ENCODE measurements around the gene PTPRN2. TPM values are rescaled to one million over a fixed set of nuclear protein-coding genes. Genes with fewer than 3 reads are reported as not detected.

The PTPRN2 gene
- total and polyA plus RNA-seq, 2 of the 8 experiments (the other 6 are each of a cell fraction or from before 2014, with no cell fraction given): 2.6 to 4.5 TPM

- FAIRE-seq (no peak), DNase-seq (ENCODE audit: low read depth in 1 of 2, low spot score in 2 of 2) (no peak)
- Histone ChIP-seq H3K18ac (ENCODE audit: extremely low read depth, low read length) (no peak overlapping the region), H2BK15ac (ENCODE audit: low read length) (no peak overlapping the region), H2BK12ac (ENCODE audit: low read depth, low read length) (no peak overlapping the region), H3K9ac (replicated peaks in 1 of 4; ENCODE audit: extremely low read depth in 1 of 4, low read depth in 3 of 4, low read length in 3 of 4) (no peak overlapping the region), H3K4ac (replicated peaks; ENCODE audit: insufficient read length, low read depth, low read length) (no peak overlapping the region), H4K91ac (replicated peaks; ENCODE audit: insufficient read length, low read length) (no peak overlapping the region), H2AK5ac (ENCODE audit: low read depth, low read length) (no peak overlapping the region), H3K4me1 (replicated peaks in 1 of 4; ENCODE audit: control insufficient read depth in 3 of 4, insufficient read depth in 4 of 4, low read length in 3 of 4) (no peaks in the 10 kb centered on the region), H2BK120ac (replicated peaks; ENCODE audit: low read depth, low read length) (no peak overlapping the region), H3K14ac (ENCODE audit: insufficient read length) (no peak overlapping the region), H3K23me2 (ENCODE audit: low read depth, low read length) (no peaks in the 10 kb centered on the region), H3K4me3 (ENCODE audit: extremely low read depth in 1 of 4, insufficient read depth in 2 of 4, low read depth in 3 of 4, low read length in 4 of 4) (no peak overlapping the region), H3K23ac (ENCODE audit: insufficient read length) (no peak overlapping the region), H3K79me2 (ENCODE audit: control insufficient read depth in 1 of 2, insufficient read depth in 2 of 2, low read length in 2 of 2) (no peaks in the 10 kb centered on the region), H3K4me2 (ENCODE audit: insufficient read depth in 1 of 2, low read depth in 2 of 2, low read length in 2 of 2) (no peak overlapping the region), H3K36me3 (ENCODE audit: control insufficient read depth in 2 of 4, insufficient read depth in 4 of 4, low read length in 3 of 4) (no peaks in the 10 kb centered on the region), H3K9me3 (ENCODE audit: insufficient read depth in 2 of 2, low read depth in 1 of 2, low read length in 1 of 2) (peaks cover 6 to 26% of the 10 kb centered on the region in 2 experiments; a peak in 2 of 4 replicates), H3K27me3 (replicated peaks in 1 of 4; ENCODE audit: control insufficient read depth in 3 of 4, extremely low read depth in 1 of 4, insufficient read depth in 3 of 4, low read length in 3 of 4) (no peaks in the 10 kb centered on the region), H3K27ac (ENCODE audit: low read depth, low read length) (no peak overlapping the region), H3K79me1 (ENCODE audit: low read depth, low read length) (no peaks in the 10 kb centered on the region), H2BK20ac (ENCODE audit: low read length) (no peak overlapping the region), H4K20me1 (replicated peaks in 1 of 2; ENCODE audit: control insufficient read depth in 1 of 2, insufficient read depth in 2 of 2, low read length in 2 of 2) (no peaks in the 10 kb centered on the region), H4K5ac (ENCODE audit: insufficient read length, low read depth, low read length) (no peak overlapping the region), H2BK5ac (ENCODE audit: low read depth, low read length) (no peak overlapping the region), H4K8ac (ENCODE audit: extremely low read depth, insufficient read depth, low read length) (no peak overlapping the region), H2AFZ (ENCODE audit: low read length) (no peak overlapping the region), H3K56ac (replicated peaks; ENCODE audit: insufficient read length, low read depth, low read length) (no peak overlapping the region)
- WGBS, 2 experiments (ENCODE audit: extremely low coverage in 1 of 2, insufficient coverage in 1 of 2, insufficient read length in 1 of 2, insufficient replicate concordance in 2 of 2, low coverage in 1 of 2, low lambda C conversion rate in 2 of 2, missing lambda C conversion rate in 1 of 2): 92% methylated on average over 10 of the region's 10 CpGs; no CpG with 5 or more reads in 1 of the 2 experiments
- POLR2A ChIA-PET (ENCODE audit: partially characterized antibody): no interaction called here
- CTCF ChIA-PET (ENCODE audit: partially characterized antibody): interaction anchor here (5.1 kb wide), 1 partner anchor 11 kb away, joined by 26 read pairs; no protein-coding TSS in a partner anchor
- TF ChIP-seq E2F6 (IDR thresholded peaks at IDR 0.05) (no peak), POU5F1 (IDR thresholded peaks at IDR 0.05; ENCODE audit: low read depth, low read length) (no peak), TEAD4 (IDR thresholded peaks at IDR 0.05; ENCODE audit: low read depth, low read length) (no peak), RBBP5 (IDR thresholded peaks at IDR 0.05; ENCODE audit: borderline replicate concordance, low read depth, low read length) (no peak), CTBP2 (IDR thresholded peaks at IDR 0.05; ENCODE audit: borderline replicate concordance, insufficient read depth, insufficient read length, low read length) (no peak), TCF12 (IDR thresholded peaks at IDR 0.05; ENCODE audit: low read depth, low read length) (no peak), ZNF274 (IDR thresholded peaks at IDR 0.05; ENCODE audit: borderline replicate concordance, extremely low read depth, low read length) (no peak), KDM5A (IDR thresholded peaks at IDR 0.05; ENCODE audit: low read length) (no peak), NANOG (IDR thresholded peaks at IDR 0.05; ENCODE audit: insufficient read depth, low read depth, low read length, poor library complexity, severe bottlenecking) (no peak), ASH2L (IDR thresholded peaks at IDR 0.05; ENCODE audit: low read length) (no peak), KDM1A (IDR thresholded peaks at IDR 0.05; ENCODE audit: borderline replicate concordance, low read length) (no peak), SAP30 (IDR thresholded peaks at IDR 0.05; ENCODE audit: insufficient read depth, insufficient replicate concordance, low read length) (no peak), GABPA (IDR thresholded peaks at IDR 0.05; ENCODE audit: borderline replicate concordance, insufficient read depth, low read length) (no peak)
Observed at GRCh38 chr7:158343936-158344455, 243.6 kb downstream of the PTPRN2 start.

Data from H1 (cell line).